ENCODE results near the gene NUB1.
"Not testable (repeated sequence)": the region's sequence is repeated elsewhere in the genome, so short reads cannot be mapped to it uniquely, and the experiment has no call there.

The NUB1 gene

GRCh38 chr7:151341357-151342101 is at the start of gene NUB1:
Gene NUB1 (plus strand): TSS chr7:151341812. CDS start chr7:151345350, 3,538 bp downstream.
- DNase-seq (ENCODE audit: low spot score), result peak; percentile 97

- no peak for DNase-seq (ENCODE audit: low spot score)
Observed at GRCh38 chr7:151292850-151293249, 48.8 kb upstream of the NUB1 start.

- DNase-seq (ENCODE audit: low spot score), result no peak
Observed at GRCh38 chr7:151296202-151296992, 45.2 kb upstream of the NUB1 start.

- no peak for DNase-seq (ENCODE audit: low spot score)
Observed at GRCh38 chr7:151298765-151299164, 42.8 kb upstream of the NUB1 start.

- no peak for DNase-seq (ENCODE audit: low spot score)
Observed at GRCh38 chr7:151299530-151299929, 42.1 kb upstream of the NUB1 start.

- DNase-seq (ENCODE audit: low spot score), result no peak
Observed at GRCh38 chr7:151299940-151300645, 41.5 kb upstream of the NUB1 start.

GRCh38 chr7:151301471-151302462 is 39.8 kb upstream of the NUB1 start:
- DNase-seq (ENCODE audit: low spot score), result no peak

GRCh38 chr7:151304251-151304650 is 37.4 kb upstream of the NUB1 start:
- DNase-seq (ENCODE audit: low spot score), result not testable (repeated sequence)

GRCh38 chr7:151304856-151305255 is 36.8 kb upstream of the NUB1 start:
- DNase-seq (ENCODE audit: low spot score), result peak; percentile 69

GRCh38 chr7:151306374-151306773 is 35.2 kb upstream of the NUB1 start:
- DNase-seq (ENCODE audit: low spot score), result no peak

GRCh38 chr7:151306860-151307259 is 34.8 kb upstream of the NUB1 start:
- no peak for DNase-seq (ENCODE audit: low spot score)

GRCh38 chr7:151307536-151307935 is 34.1 kb upstream of the NUB1 start:
- DNase-seq (ENCODE audit: low spot score), result no peak

- DNase-seq (ENCODE audit: low spot score), result no peak
Observed at GRCh38 chr7:151308256-151308655, 33.4 kb upstream of the NUB1 start.

GRCh38 chr7:151308791-151309190 is 32.8 kb upstream of the NUB1 start:
- no peak for DNase-seq (ENCODE audit: low spot score)

GRCh38 chr7:151309311-151309710 is 32.3 kb upstream of the NUB1 start:
- DNase-seq (ENCODE audit: low spot score), result no peak

- no peak for DNase-seq (ENCODE audit: low spot score)
Observed at GRCh38 chr7:151310578-151310977, 31.0 kb upstream of the NUB1 start.

- DNase-seq (ENCODE audit: low spot score), result peak; percentile 24
Observed at GRCh38 chr7:151311294-151311864, 30.2 kb upstream of the NUB1 start.

GRCh38 chr7:151312356-151312755 is 29.3 kb upstream of the NUB1 start:
- no peak for DNase-seq (ENCODE audit: low spot score)

- DNase-seq (ENCODE audit: low spot score), result no peak
Observed at GRCh38 chr7:151312831-151313809, 28.5 kb upstream of the NUB1 start.

GRCh38 chr7:151313857-151314256 is 27.8 kb upstream of the NUB1 start:
- DNase-seq (ENCODE audit: low spot score), result no peak

All from iPS-NIHi11 (cell line).